Trophoblast cell (in vitro differentiated cells and primary cell): Measurements from ENCODE around the gene SLC35F4.

Source experiments
- DNase-seq, 2 donors: peaks; one replicate each; pipeline ENCODE4 v3.0.0-alpha.2; 2016
- H2AFZ ChIP-seq: 2 replicates; pipeline ENCODE4 v1.6.1; 2013; ENCODE audit warnings: low read length, moderate library complexity, mild to moderate bottlenecking; ENCODE audit not compliant: insufficient read depth, poor library complexity
- H2AK5ac ChIP-seq: 2 replicates; pipeline ENCODE4 v1.6.1; 2013; ENCODE audit warnings: mild to moderate bottlenecking, low read length
- H2BK120ac ChIP-seq: 2 replicates; pipeline ENCODE4 v1.6.1; 2013; ENCODE audit warnings: low read length, mild to moderate bottlenecking, moderate library complexity; ENCODE audit not compliant: insufficient read depth, poor library complexity
- H2BK12ac ChIP-seq: 2 replicates; pipeline ENCODE4 v1.6.1; 2013; ENCODE audit warnings: mild to moderate bottlenecking, low read length, moderate library complexity
- H2BK5ac ChIP-seq: 2 replicates; pipeline ENCODE4 v1.6.1; 2013; ENCODE audit warnings: low read length, low read depth, moderate library complexity, mild to moderate bottlenecking; ENCODE audit not compliant: poor library complexity
- H3K14ac ChIP-seq: 2 replicates; pipeline ENCODE4 v1.6.1; 2013; ENCODE audit warnings: mild to moderate bottlenecking, low read length
- H3K18ac ChIP-seq: 2 replicates; pipeline ENCODE4 v1.6.1; 2013; ENCODE audit warnings: mild to moderate bottlenecking, low read length
- H3K23ac ChIP-seq: 2 replicates; pipeline ENCODE4 v1.6.1; 2013; ENCODE audit warnings: low read length
- H3K27ac ChIP-seq: 2 replicates; pipeline ENCODE4 v1.5.1; 2013; ENCODE audit warnings: low read depth, mild to moderate bottlenecking, inconsistent platforms, low read length, moderate library complexity
- H3K27me3 ChIP-seq: 2 replicates; pipeline ENCODE4 v1.6.1; 2013; ENCODE audit warnings: inconsistent platforms, mild to moderate bottlenecking, low read length, moderate library complexity; ENCODE audit not compliant: insufficient read depth
- H3K36me3 ChIP-seq, 2 experiments: 1 replicate in 1 of 2; 2 replicates in 1 of 2; pipeline ENCODE4 v1.6.1; 2013; ENCODE audit warnings: low read length in 2 of 2, mild to moderate bottlenecking in 2 of 2, moderate library complexity in 1 of 2; ENCODE audit not compliant: insufficient read depth in 2 of 2, control insufficient read depth in 1 of 2
- H3K4ac ChIP-seq: 2 replicates; pipeline ENCODE4 v1.6.1; 2013; ENCODE audit warnings: low read depth, mild to moderate bottlenecking, low read length, moderate library complexity
- H3K4me1 ChIP-seq, 2 experiments: 1 replicate in 1 of 2; 2 replicates in 1 of 2; pipeline ENCODE4 v1.6.1; 2013; ENCODE audit warnings: low read length in 2 of 2, mild to moderate bottlenecking in 2 of 2, moderate library complexity in 1 of 2; ENCODE audit not compliant: insufficient read depth in 2 of 2, control insufficient read depth in 1 of 2
- H3K4me2 ChIP-seq: 2 replicates; pipeline ENCODE4 v1.6.1; 2013; ENCODE audit warnings: inconsistent platforms, mild to moderate bottlenecking, low read length, moderate library complexity
- H3K4me3 ChIP-seq: 2 replicates; pipeline ENCODE4 v1.5.1; 2013; ENCODE audit warnings: mild to moderate bottlenecking, low read depth, low read length, inconsistent platforms
- H3K79me1 ChIP-seq: one replicate; pipeline ENCODE4 v1.6.1; 2013; ENCODE audit warnings: low read length
- H3K79me2 ChIP-seq: 2 replicates; pipeline ENCODE4 v1.6.1; 2013; ENCODE audit warnings: low read length, mild to moderate bottlenecking; ENCODE audit not compliant: control insufficient read depth, insufficient read depth, poor library complexity
- H3K9ac ChIP-seq: 2 replicates; pipeline ENCODE4 v1.6.1; 2013; ENCODE audit warnings: mild to moderate bottlenecking, low read length
- H3K9me3 ChIP-seq: 2 replicates; pipeline ENCODE4 v1.6.1; 2013; ENCODE audit warnings: low read depth, mild to moderate bottlenecking, control low read depth, inconsistent platforms, low read length; ENCODE audit not compliant: insufficient read depth
- H4K12ac ChIP-seq: 2 replicates; pipeline ENCODE4 v1.6.1; 2013; ENCODE audit warnings: low read depth, mild to moderate bottlenecking, low read length, moderate library complexity
- H4K8ac ChIP-seq: 2 replicates; pipeline ENCODE4 v1.6.1; 2013; ENCODE audit warnings: low read depth, mild to moderate bottlenecking, low read length, moderate library complexity
- H4K91ac ChIP-seq: one replicate; pipeline ENCODE4 v1.6.1; 2013; ENCODE audit warnings: low read depth, mild to moderate bottlenecking, low read length, moderate library complexity
- WGBS: extraction: QIAGEN DNeasy Blood & Tissue Kit; methylation state at CpG from one replicate; pipeline ENCODE4 v1.1.7; 2013; ENCODE audit warnings: missing lambda C conversion rate; ENCODE audit not compliant: insufficient read length, insufficient coverage; ENCODE audit errors: extremely low coverage; 5-methylcytosine and 5-hydroxymethylcytosine counted together

The SLC35F4 gene

GRCh38 chr14:57812741-57813140 lies 53.2 kb downstream of the SLC35F4 start:
- no peaks in the 10 kb centered on the region for H3K79me1 ChIP-seq
- H3K18ac ChIP-seq = no peak overlapping the region
- no peak overlapping the region for H2BK120ac ChIP-seq
- H3K23ac ChIP-seq = no peak overlapping the region
- no peak overlapping the region for H3K4me2 ChIP-seq
- no peaks in the 10 kb centered on the region for H3K27me3 ChIP-seq
- H2BK5ac ChIP-seq = no peak overlapping the region
- no peaks in the 10 kb centered on the region for H3K79me2 ChIP-seq
- H2BK12ac ChIP-seq = no peak overlapping the region
- no peak overlapping the region for H2AK5ac ChIP-seq
- WGBS = no CpG with 5 or more reads among the region's 2 CpGs
- H3K4me1 ChIP-seq = no peaks in the 10 kb centered on the region
- H4K91ac ChIP-seq = no peak overlapping the region
- no peak for DNase-seq
- H3K14ac ChIP-seq = no peak overlapping the region
- no peaks in the 10 kb centered on the region for H3K9me3 ChIP-seq
- no peak overlapping the region for H3K27ac ChIP-seq
- H3K4me3 ChIP-seq = no peak overlapping the region
- no peak overlapping the region for H3K4ac ChIP-seq
- no peak overlapping the region for H4K12ac ChIP-seq
- H3K36me3 ChIP-seq = no peaks in the 10 kb centered on the region
- no peak overlapping the region for H2AFZ ChIP-seq
- H4K8ac ChIP-seq = no peak overlapping the region
- no peak overlapping the region for H3K9ac ChIP-seq

- H3K27me3 ChIP-seq = no peaks in the 10 kb centered on the region
- H3K9ac ChIP-seq = no peak overlapping the region
- no peak overlapping the region for H2BK120ac ChIP-seq
- no peak overlapping the region for H2AFZ ChIP-seq
- H3K4ac ChIP-seq = no peak overlapping the region
- H3K14ac ChIP-seq = no peak overlapping the region
- no peak overlapping the region for H3K18ac ChIP-seq
- no peak overlapping the region for H2AK5ac ChIP-seq
- H3K4me2 ChIP-seq = no peak overlapping the region
- no peak overlapping the region for H2BK12ac ChIP-seq
- H4K12ac ChIP-seq = no peak overlapping the region
- H3K27ac ChIP-seq = no peak overlapping the region
- no CpG with 5 or more reads among the region's 2 CpGs for WGBS
- no peak overlapping the region for H4K8ac ChIP-seq
- no peak overlapping the region for H3K23ac ChIP-seq
- H3K4me3 ChIP-seq = no peak overlapping the region
- H4K91ac ChIP-seq = no peak overlapping the region
- no peaks in the 10 kb centered on the region for H3K4me1 ChIP-seq
- no peak overlapping the region for H2BK5ac ChIP-seq
- DNase-seq = no peak
- no peaks in the 10 kb centered on the region for H3K36me3 ChIP-seq
- peaks cover 2% of the 10 kb centered on the region for H3K9me3 ChIP-seq
- no peaks in the 10 kb centered on the region for H3K79me1 ChIP-seq
- H3K79me2 ChIP-seq = no peaks in the 10 kb centered on the region
Measured at GRCh38 chr14:57811998-57812546, 53.8 kb downstream of the SLC35F4 start.

GRCh38 chr14:57809808-57810207 lies 56.1 kb downstream of the SLC35F4 start:
- Histone ChIP-seq H2BK12ac (no peak overlapping the region), H3K4ac (no peak overlapping the region), H3K4me1 (no peaks in the 10 kb centered on the region), H2AFZ (no peak overlapping the region), H4K91ac (no peak overlapping the region), H2AK5ac (no peak overlapping the region), H2BK5ac (no peak overlapping the region), H3K4me3 (no peak overlapping the region), H3K36me3 (no peaks in the 10 kb centered on the region), H3K79me1 (no peaks in the 10 kb centered on the region), H3K18ac (no peak overlapping the region), H3K23ac (no peak overlapping the region), H3K27me3 (no peaks in the 10 kb centered on the region), H3K4me2 (no peak overlapping the region), H3K27ac (no peak overlapping the region), H4K8ac (no peak overlapping the region), H2BK120ac (no peak overlapping the region), H3K9me3 (peaks cover 2% of the 10 kb centered on the region), H3K9ac (no peak overlapping the region), H3K79me2 (no peaks in the 10 kb centered on the region), H4K12ac (no peak overlapping the region), H3K14ac (no peak overlapping the region)
- WGBS = no CpG with 5 or more reads among the region's 1 CpG
- DNase-seq = no peak

GRCh38 chr14:57797160-57797559 lies 68.7 kb downstream of the SLC35F4 start:
- no peak overlapping the region for H3K4ac ChIP-seq
- H4K12ac ChIP-seq = no peak overlapping the region
- H3K14ac ChIP-seq = no peak overlapping the region
- H4K8ac ChIP-seq = no peak overlapping the region
- H2BK12ac ChIP-seq = no peak overlapping the region
- no peaks in the 10 kb centered on the region for H3K9me3 ChIP-seq
- WGBS = no CpG with 5 or more reads among the region's 2 CpGs
- no peak overlapping the region for H3K9ac ChIP-seq
- H3K4me3 ChIP-seq = no peak overlapping the region
- H2AFZ ChIP-seq = no peak overlapping the region
- no peaks in the 10 kb centered on the region for H3K79me1 ChIP-seq
- no peak overlapping the region for H4K91ac ChIP-seq
- H3K4me2 ChIP-seq = no peak overlapping the region
- H3K23ac ChIP-seq = no peak overlapping the region
- H3K27ac ChIP-seq = no peak overlapping the region
- no peak overlapping the region for H2BK120ac ChIP-seq
- no peaks in the 10 kb centered on the region for H3K36me3 ChIP-seq
- no peak for DNase-seq
- H3K18ac ChIP-seq = no peak overlapping the region
- no peaks in the 10 kb centered on the region for H3K79me2 ChIP-seq
- no peaks in the 10 kb centered on the region for H3K27me3 ChIP-seq
- no peak overlapping the region for H2BK5ac ChIP-seq
- H2AK5ac ChIP-seq = no peak overlapping the region
- no peaks in the 10 kb centered on the region for H3K4me1 ChIP-seq
